Measurements from ENCODE around the gene NDUFA13.
A peak's percentile ranks its signal among the peaks of the same experiment; 100 is the strongest.

DNA sequence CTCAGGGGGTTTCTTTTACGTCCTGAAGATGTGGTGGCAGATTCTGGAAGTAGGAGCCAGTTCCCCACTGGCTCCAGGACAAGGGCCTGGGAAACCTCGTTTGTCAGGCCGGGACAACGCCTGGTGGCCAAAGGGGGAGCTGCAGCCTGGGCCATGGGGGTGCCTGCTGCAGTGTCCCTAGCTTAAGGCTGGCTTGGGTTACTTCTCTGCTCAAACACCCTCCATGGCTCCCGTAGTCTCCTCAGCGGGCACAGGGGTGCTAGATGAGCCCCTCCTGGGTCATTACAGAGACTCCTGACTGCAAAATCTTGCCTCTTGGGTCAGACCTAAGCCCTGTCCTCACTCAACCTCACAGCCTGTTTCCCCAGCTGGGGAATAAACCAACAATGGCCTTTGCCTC lies 36.8 kb downstream of the NDUFA13 start:
- TF ChIP-seq POLR2A (IDR thresholded peaks at IDR 0.05) (no peak), CTCF (IDR thresholded peaks at IDR 0.05) (peak in 5 of 7 experiments; percentile 9 to 72 (median 54)), EP300 (IDR thresholded peaks at IDR 0.05) (no peak)
